Measurements from ENCODE around the gene INTS3.
"Not testable (repeated sequence)": the region's sequence is repeated elsewhere in the genome, so short reads cannot be mapped to it uniquely, and the experiment has no call there.

The INTS3 gene

GRCh38 chr1:153711026-153711425 is 16.8 kb upstream of the INTS3 start:
- FAIRE-seq: no peak

GRCh38 chr1:153716211-153716610 is 11.6 kb upstream of the INTS3 start:
- FAIRE-seq: not testable (repeated sequence)

- no peak for FAIRE-seq
These were observed 10.5 kb upstream of the INTS3 start for GRCh38 chr1:153717330-153717729.

- no peak for FAIRE-seq
These were observed 4.2 kb upstream of the INTS3 start for GRCh38 chr1:153723687-153724086.

- peak; percentile 15 for FAIRE-seq
These were observed 3.2 kb upstream of the INTS3 start for GRCh38 chr1:153724634-153725033.

GRCh38 chr1:153728305-153729066 is 636 bp downstream of the INTS3 start:
- FAIRE-seq: no peak

GRCh38 chr1:153730468-153730988 is 2.7 kb downstream of the INTS3 start:
- no peak for FAIRE-seq

GRCh38 chr1:153733970-153734369 is 6.1 kb downstream of the INTS3 start:
- no peak for FAIRE-seq

GRCh38 chr1:153734396-153735089 is 6.7 kb downstream of the INTS3 start:
- no peak for FAIRE-seq

- FAIRE-seq: no peak
These were observed 7.2 kb downstream of the INTS3 start for GRCh38 chr1:153735090-153735420.

GRCh38 chr1:153741986-153742385 is 14.1 kb downstream of the INTS3 start:
- FAIRE-seq: no peak

- FAIRE-seq: no peak
These were observed 14.7 kb downstream of the INTS3 start for GRCh38 chr1:153742411-153743142.

GRCh38 chr1:153745417-153745816 is 17.6 kb downstream of the INTS3 start:
- FAIRE-seq: no peak

- no peak for FAIRE-seq
These were observed 18.3 kb downstream of the INTS3 start for GRCh38 chr1:153746174-153746573.

- FAIRE-seq: no peak
These were observed 21.1 kb downstream of the INTS3 start for GRCh38 chr1:153748903-153749302.

GRCh38 chr1:153749408-153750005 is 21.7 kb downstream of the INTS3 start:
- peak; percentile 89 for FAIRE-seq

- no peak for FAIRE-seq
These were observed 22.5 kb downstream of the INTS3 start for GRCh38 chr1:153750026-153750995.

GRCh38 chr1:153752072-153752471 is 24.2 kb downstream of the INTS3 start:
- FAIRE-seq: no peak

- no peak for FAIRE-seq
These were observed 24.8 kb downstream of the INTS3 start for GRCh38 chr1:153752571-153753195.

GRCh38 chr1:153754266-153754665 is 26.4 kb downstream of the INTS3 start:
- no peak for FAIRE-seq

- FAIRE-seq: no peak
These were observed 32.6 kb downstream of the INTS3 start for GRCh38 chr1:153760440-153760839.
